Keratinocyte (primary cell): ENCODE measurements around the gene B4GALNT3. TPM values are rescaled to one million over a fixed set of nuclear protein-coding genes. Genes with fewer than 3 reads are reported as not detected.

Experiments used
- DNase-seq: peaks from one replicate; pipeline ENCODE4 v3.0.0-alpha.2; 2011; ENCODE audit warnings: low read depth, missing footprints, low spot score
- FAIRE-seq: peaks from 2 replicates; lab custom pipeline; 2011; peaks lifted over from hg19 to GRCh38; lab: Jason Lieb, UNC
- H2AFZ ChIP-seq: 2 replicates; pipeline ENCODE4 v1.6.0; 2012; ENCODE audit warnings: low read length, control low read depth, inconsistent platforms; ENCODE audit not compliant: control insufficient read depth
- H3K27ac ChIP-seq: 2 replicates; pipeline ENCODE4 v1.5.1; 2011; ENCODE audit warnings: low read length; ENCODE audit not compliant: control insufficient read depth, insufficient read depth
- H3K27me3 ChIP-seq: 3 replicates; pipeline ENCODE4 v1.6.0; 2011; ENCODE audit warnings: low read length; ENCODE audit not compliant: control insufficient read depth, insufficient read depth; ENCODE audit errors: extremely low read depth
- H3K36me3 ChIP-seq, 2 experiments: 2 replicates in 1 of 2; 3 replicates in 1 of 2; pipeline ENCODE4 v1.5.1; 2011; ENCODE audit warnings: low read length in 2 of 2, mild to moderate bottlenecking in 1 of 2; ENCODE audit not compliant: control insufficient read depth in 2 of 2, insufficient read depth in 2 of 2; ENCODE audit errors: extremely low read depth in 1 of 2
- H3K4me1 ChIP-seq: 3 replicates; pipeline ENCODE4 v1.5.1; 2011; ENCODE audit warnings: low read length; ENCODE audit not compliant: control insufficient read depth, insufficient read depth; ENCODE audit errors: extremely low read depth
- H3K4me2 ChIP-seq: 3 replicates; pipeline ENCODE4 v1.6.0; 2011; ENCODE audit warnings: low read depth, low read length; ENCODE audit not compliant: control insufficient read depth, insufficient read depth; ENCODE audit errors: extremely low read depth
- H3K4me3 ChIP-seq, 3 experiments: fragments of 200-600 bp in 1 of 3; sonication (generic) in 1 of 3; 2 replicates in 2 of 3; 3 replicates in 1 of 3; pipeline ENCODE4 v1.5.1; 2011 to 2016; ENCODE audit warnings: low read length in 3 of 3, mild to moderate bottlenecking in 3 of 3, control low read depth in 2 of 3, inconsistent platforms in 1 of 3, low read depth in 1 of 3, mixed read lengths in 1 of 3, mixed run types in 1 of 3, moderate library complexity in 1 of 3; ENCODE audit not compliant: control insufficient read depth in 2 of 3, insufficient read depth in 2 of 3; ENCODE audit errors: extremely low read depth in 1 of 3
- H3K79me2 ChIP-seq: 2 replicates; pipeline ENCODE4 v1.6.0; 2012; ENCODE audit warnings: low read length; ENCODE audit not compliant: control insufficient read depth, insufficient read depth
- H3K9ac ChIP-seq: 3 replicates; pipeline ENCODE4 v1.6.0; 2011; ENCODE audit warnings: low read length; ENCODE audit not compliant: control insufficient read depth, insufficient read depth; ENCODE audit errors: extremely low read depth
- H3K9me1 ChIP-seq: 3 replicates; pipeline ENCODE4 v1.6.0; 2011; ENCODE audit warnings: low read length; ENCODE audit not compliant: control insufficient read depth, insufficient read depth; ENCODE audit errors: extremely low read depth
- H3K9me3 ChIP-seq: 2 replicates; pipeline ENCODE4 v1.5.1; 2012; ENCODE audit warnings: low read depth, low read length; ENCODE audit not compliant: control insufficient read depth
- H4K20me1 ChIP-seq: 3 replicates; pipeline ENCODE4 v1.6.0; 2011; ENCODE audit warnings: low read length; ENCODE audit not compliant: control insufficient read depth, insufficient read depth; ENCODE audit errors: extremely low read depth
- EZH2 ChIP-seq: IDR thresholded peaks from one replicate; pipeline ENCODE4 v1.6.1; 2012; ENCODE audit warnings: inconsistent platforms, mild to moderate bottlenecking, low read length, moderate library complexity
- dilution Hi-C: fragments of 300-500 bp; cut with MboI; formaldehyde crosslinking; loops from one replicate; pipeline ENCODE4 v1.7.0; 2020; ENCODE audit warnings: low sequenced_read_pairs; ENCODE audit not compliant: extremely low pct_ligation_motif_present
- polyA plus RNA-seq, 5 experiments: library from polyadenylated mRNA; depleted of rRNA in 3 of 5; stranded (reverse) in 3 of 5; stranded (forward) in 1 of 5; unstranded in 1 of 5; fragments of >200 nt; gene quantifications; 1 replicate in 1 of 5; 2 replicates in 3 of 5; 3 replicates in 1 of 5; pipeline versions ENCODE4 v1.2.1 to v1.2.3, GENCODE V29; 2011 to 2012; ENCODE audit warnings: missing spikeins in 2 of 5, low read depth in 1 of 5, low replicate concordance in 1 of 5
- TF ChIP-seq, protein P1 (sequence below), 3 experiments: IDR thresholded peaks in 1 of 3; conservative IDR thresholded peaks in 1 of 3; optimal IDR thresholded peaks in 1 of 3; 2 replicates in 2 of 3; 3 replicates in 1 of 3; pipeline versions ENCODE3 to v1.5.1; 2011; ENCODE audit warnings: low read length in 3 of 3, mild to moderate bottlenecking in 3 of 3, moderate library complexity in 2 of 3, control low read depth in 1 of 3, inconsistent platforms in 1 of 3; ENCODE audit not compliant: insufficient read depth in 2 of 3; ENCODE audit errors: extremely low read depth in 1 of 3

Gene B4GALNT3
- polyA plus RNA-seq, 1 donor (not counting 4 experiments of a cell fraction or from before 2014, with no cell fraction given), result 7.5 TPM

DNA sequence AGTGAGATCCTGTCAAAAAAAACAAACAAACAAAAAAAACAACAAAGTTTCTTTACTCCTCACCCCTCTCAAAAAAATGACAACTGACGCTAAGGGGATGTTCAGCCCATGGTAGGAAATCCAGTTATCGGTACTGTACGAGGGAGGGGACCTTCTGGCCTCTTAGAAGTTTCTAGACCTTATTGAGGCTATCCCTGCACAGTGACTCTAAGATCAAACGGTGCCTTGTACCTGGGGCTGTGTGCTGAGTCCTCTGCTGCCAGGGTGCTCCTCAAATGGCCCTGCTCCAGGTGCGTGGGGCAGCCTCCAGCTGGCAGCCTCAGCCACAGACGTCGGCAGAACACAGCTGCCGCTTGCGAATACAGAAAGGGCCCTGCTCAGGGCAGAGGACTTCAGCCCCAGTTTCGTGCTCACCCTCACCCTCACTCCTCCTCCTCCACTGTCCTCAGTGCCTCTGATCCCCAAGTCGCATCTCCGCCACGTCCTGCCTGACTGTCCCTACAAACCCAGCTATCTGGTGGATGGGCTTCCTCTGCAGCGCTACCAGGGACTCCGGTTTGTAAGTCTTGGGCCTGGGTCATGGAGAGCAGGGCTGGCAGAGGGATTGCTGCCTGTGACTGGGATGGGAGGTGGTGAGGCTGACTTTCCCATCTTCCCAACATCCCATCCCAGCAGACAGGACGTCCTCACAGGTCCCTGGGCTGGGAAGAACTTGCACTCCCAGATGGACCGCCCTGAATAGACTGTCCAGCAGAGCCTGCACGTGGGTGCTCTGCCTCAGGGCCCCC is 90.9 kb downstream of the B4GALNT3 start:
- dilution Hi-C loops, result no loop called here
- FAIRE-seq (no peak), DNase-seq (no peak)
- Histone ChIP-seq H3K27me3 (no peaks in the 10 kb centered on the region), H3K4me3 (no peak overlapping the region), H3K9ac (no peak overlapping the region), H3K27ac (no peak overlapping the region), H3K79me2 (no peaks in the 10 kb centered on the region), H3K9me1 (no peaks in the 10 kb centered on the region), H3K4me2 (no peak overlapping the region), H3K9me3 (no peaks in the 10 kb centered on the region), H2AFZ (no peak overlapping the region), H3K36me3 (peaks cover 0 to 3% of the 10 kb centered on the region in 2 experiments), H3K4me1 (no peaks in the 10 kb centered on the region), H4K20me1 (no peaks in the 10 kb centered on the region)
- TF ChIP-seq EZH2, result no peak
- TF ChIP-seq, protein P1, sequence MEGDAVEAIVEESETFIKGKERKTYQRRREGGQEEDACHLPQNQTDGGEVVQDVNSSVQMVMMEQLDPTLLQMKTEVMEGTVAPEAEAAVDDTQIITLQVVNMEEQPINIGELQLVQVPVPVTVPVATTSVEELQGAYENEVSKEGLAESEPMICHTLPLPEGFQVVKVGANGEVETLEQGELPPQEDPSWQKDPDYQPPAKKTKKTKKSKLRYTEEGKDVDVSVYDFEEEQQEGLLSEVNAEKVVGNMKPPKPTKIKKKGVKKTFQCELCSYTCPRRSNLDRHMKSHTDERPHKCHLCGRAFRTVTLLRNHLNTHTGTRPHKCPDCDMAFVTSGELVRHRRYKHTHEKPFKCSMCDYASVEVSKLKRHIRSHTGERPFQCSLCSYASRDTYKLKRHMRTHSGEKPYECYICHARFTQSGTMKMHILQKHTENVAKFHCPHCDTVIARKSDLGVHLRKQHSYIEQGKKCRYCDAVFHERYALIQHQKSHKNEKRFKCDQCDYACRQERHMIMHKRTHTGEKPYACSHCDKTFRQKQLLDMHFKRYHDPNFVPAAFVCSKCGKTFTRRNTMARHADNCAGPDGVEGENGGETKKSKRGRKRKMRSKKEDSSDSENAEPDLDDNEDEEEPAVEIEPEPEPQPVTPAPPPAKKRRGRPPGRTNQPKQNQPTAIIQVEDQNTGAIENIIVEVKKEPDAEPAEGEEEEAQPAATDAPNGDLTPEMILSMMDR (optimal IDR thresholded peaks at IDR 0.05 in 1 of 3, IDR thresholded peaks at IDR 0.05 in 1 of 3, conservative IDR thresholded peaks at IDR 0.05 in 1 of 3; ENCODE audit: extremely low read depth in 1 of 3, insufficient read depth in 2 of 3, low read length in 3 of 3), result no peak

DNA sequence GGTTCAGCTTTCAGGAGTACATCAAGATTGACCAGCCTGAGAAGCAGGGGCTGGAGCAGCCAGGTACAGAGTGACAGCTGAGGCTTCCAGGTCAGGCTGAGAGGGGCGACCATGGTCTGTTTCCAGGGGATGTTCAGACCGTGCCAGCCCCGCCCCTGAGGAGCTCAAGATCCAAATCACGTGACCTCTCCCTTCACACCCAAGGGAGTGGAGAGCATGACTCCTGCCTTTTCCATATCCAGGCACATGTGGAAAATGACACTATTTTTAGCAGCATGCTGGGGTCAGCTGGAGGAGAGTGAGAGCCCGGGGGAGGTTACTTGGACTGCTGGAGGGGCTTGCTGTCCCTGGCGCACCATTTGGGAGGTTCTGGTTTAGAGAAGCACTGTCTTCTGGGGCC is 92.7 kb downstream of the B4GALNT3 start:
- no peak for FAIRE-seq
- peaks cover 0 to 3% of the 10 kb centered on the region in 2 experiments for H3K36me3 ChIP-seq
- no peaks in the 10 kb centered on the region for H3K4me1 ChIP-seq
- no peaks in the 10 kb centered on the region for H3K9me3 ChIP-seq
- dilution Hi-C loops, result no loop called here
- H3K4me2 ChIP-seq, result no peak overlapping the region
- no peaks in the 10 kb centered on the region for H3K79me2 ChIP-seq
- no peak overlapping the region for H3K4me3 ChIP-seq
- TF ChIP-seq EZH2, result no peak
- TF ChIP-seq, protein P1 (optimal IDR thresholded peaks at IDR 0.05 in 1 of 3, IDR thresholded peaks at IDR 0.05 in 1 of 3, conservative IDR thresholded peaks at IDR 0.05 in 1 of 3; ENCODE audit: extremely low read depth in 1 of 3, insufficient read depth in 2 of 3, low read length in 3 of 3), result no peak
- H3K9ac ChIP-seq, result no peak overlapping the region
- H3K27ac ChIP-seq, result no peak overlapping the region
- DNase-seq, result no peak
- H3K27me3 ChIP-seq, result no peaks in the 10 kb centered on the region
- no peak overlapping the region for H2AFZ ChIP-seq
- no peaks in the 10 kb centered on the region for H4K20me1 ChIP-seq
- H3K9me1 ChIP-seq, result no peaks in the 10 kb centered on the region
